ENCODE measurements around the gene DCLK1.

The DCLK1 gene

GRCh38 chr13:35879111-35879510 is 252.1 kb downstream of the DCLK1 start:
- FAIRE-seq (no peak), DNase-seq (ENCODE audit: insufficient read length, low spot score) (no peak)

GRCh38 chr13:35876601-35877000 is 254.6 kb downstream of the DCLK1 start:
- no peak for FAIRE-seq
- DNase-seq (ENCODE audit: insufficient read length, low spot score), result no peak

- no peak for DNase-seq (ENCODE audit: insufficient read length, low spot score)
- FAIRE-seq, result no peak
Measured at GRCh38 chr13:35874704-35875103, 256.5 kb downstream of the DCLK1 start.

DNA sequence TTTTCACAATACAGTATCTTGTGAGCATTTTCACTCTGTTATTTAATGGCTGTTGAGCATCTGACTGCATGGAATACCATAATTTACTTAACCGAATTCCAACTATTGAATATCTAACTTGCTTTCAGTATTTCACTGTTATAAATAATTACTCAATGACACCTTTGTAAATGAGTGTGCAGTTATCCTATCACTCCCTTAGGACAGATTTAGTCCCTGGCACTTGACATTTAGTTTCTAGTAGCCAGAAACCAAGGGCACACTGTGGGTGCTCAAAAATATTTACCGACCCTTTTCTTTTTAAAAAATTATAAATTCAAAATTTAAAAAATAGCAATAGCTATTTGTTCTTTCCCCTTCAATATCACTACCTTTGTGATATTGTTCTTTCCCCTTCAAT is 258.8 kb downstream of the DCLK1 start:
- DNase-seq (ENCODE audit: insufficient read length, low spot score) (no peak), FAIRE-seq (no peak)

DNA sequence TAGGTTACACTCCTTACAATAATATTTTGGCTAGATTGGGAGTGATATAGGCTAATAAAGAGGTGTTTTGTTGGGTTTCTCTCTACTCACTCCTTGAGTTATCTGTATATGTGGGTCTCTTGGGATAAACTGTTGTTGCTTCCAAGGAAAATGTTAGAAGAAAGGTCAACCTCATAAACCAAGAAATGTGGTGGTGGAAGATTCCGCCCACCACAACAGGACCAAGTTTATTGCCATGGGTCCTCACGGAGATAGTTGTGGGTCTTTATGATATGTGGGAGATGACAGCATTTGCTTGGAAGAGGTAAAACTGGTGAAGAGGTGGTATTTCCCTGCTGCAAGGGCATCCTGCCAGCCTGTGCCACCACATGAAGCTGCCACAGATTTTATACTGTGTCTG is 259.6 kb downstream of the DCLK1 start:
- FAIRE-seq, result no peak
- DNase-seq (ENCODE audit: insufficient read length, low spot score), result no peak

GRCh38 chr13:35866801-35867200 is 264.4 kb downstream of the DCLK1 start:
- DNase-seq (ENCODE audit: insufficient read length, low spot score) (peak; percentile 6), FAIRE-seq (no peak)

- DNase-seq (ENCODE audit: insufficient read length, low spot score) (no peak), FAIRE-seq (no peak)
Measured at GRCh38 chr13:35865341-35866240, 265.6 kb downstream of the DCLK1 start.

GRCh38 chr13:35860661-35861060 is 270.5 kb downstream of the DCLK1 start:
- DNase-seq (ENCODE audit: insufficient read length, low spot score) (no peak), FAIRE-seq (no peak)

DNA sequence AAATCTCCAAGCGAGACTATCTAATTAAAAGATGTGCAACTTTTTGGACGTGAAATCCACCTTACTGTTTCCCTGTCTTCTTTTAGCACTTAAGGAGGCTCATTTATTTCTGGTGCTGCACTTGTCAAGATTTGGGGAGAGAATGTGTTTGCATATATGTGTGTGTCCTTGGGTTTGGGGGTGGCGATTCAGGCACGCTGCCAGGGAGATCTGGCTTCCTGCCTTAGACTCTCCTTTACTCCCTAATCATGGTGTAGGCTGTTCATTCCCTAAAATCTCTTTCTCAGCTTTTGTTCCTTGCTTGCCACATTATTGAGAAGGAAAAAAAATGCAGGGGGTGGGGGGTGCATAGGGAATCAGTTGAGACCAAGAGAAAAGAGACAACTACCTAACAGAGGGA is 271.2 kb downstream of the DCLK1 start:
- FAIRE-seq, result no peak
- no peak for DNase-seq (ENCODE audit: insufficient read length, low spot score)

GRCh38 chr13:35858665-35859064 is 272.5 kb downstream of the DCLK1 start:
- FAIRE-seq, result no peak
- DNase-seq (ENCODE audit: insufficient read length, low spot score), result no peak

DNA sequence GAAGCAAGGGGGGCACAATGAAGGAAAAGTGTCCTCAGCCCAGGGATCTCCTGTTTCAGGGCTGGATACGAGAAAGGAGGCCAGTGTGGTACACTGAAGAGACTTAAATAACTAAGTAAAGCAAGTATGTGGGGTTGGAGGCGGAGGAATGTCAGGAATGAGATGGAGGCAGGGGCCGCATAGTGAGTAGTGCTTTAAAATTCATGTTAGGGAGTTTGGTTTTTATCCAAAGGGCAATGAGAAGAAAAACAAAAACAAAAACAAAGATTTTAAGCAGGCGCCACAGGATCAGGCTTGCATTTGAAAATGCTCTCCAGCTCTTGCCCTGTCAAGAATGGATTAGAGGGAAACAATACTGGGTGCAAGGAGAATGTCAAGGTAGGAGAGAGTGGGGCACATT is 273.4 kb downstream of the DCLK1 start:
- no peak for FAIRE-seq
- peak; percentile 12 for DNase-seq (ENCODE audit: insufficient read length, low spot score)

- FAIRE-seq, result no peak
Measured at GRCh38 chr13:35856721-35857364, 274.3 kb downstream of the DCLK1 start.

DNA sequence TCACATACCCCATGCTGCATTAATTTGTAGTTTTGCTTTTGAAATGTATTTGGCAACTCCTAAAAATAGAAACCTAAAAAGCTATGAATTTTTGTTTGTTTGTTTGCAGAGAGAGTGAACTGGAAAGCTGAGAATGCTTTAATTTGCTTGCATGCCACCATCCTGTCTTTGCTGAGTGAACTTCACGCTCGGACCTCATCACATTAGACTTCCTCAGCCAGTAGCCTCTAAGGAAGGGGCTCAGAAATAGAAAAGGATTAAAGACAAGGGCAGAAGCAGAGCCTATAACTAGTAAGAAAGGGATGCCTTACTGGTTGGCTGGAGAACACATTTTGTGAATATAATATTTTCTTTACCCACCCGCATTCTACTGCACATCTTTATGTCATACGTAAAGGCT is 275.1 kb downstream of the DCLK1 start:
- FAIRE-seq, result no peak

More at GRCh38 chr13:35856721-35857364, 274.3 kb downstream of the DCLK1 start:
- DNase-seq (ENCODE audit: insufficient read length, low spot score), result no peak

DNA sequence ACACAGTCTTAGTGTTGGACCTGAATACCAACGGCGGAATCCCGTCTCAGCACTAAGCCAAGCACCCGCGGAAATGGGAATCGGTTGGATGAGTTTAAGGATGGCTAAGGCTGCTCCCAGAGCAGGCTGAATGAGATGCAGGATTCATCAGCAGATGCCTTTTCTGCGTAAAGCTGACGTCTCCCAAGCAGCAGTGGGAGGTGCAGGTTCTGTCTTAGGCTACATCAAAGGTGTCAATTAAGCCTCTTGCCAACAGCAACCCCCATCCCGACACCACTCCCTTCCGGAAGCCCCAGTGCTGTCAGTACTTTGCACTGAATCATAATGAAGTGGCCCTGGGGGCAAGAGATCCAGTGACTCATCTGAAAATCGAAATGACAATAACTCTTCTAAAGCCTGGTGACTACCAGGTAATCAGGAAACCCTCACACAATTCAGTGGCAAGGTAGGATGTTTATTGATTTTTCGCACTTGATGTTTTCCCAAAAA is 275.6 kb downstream of the DCLK1 start:
- DNase-seq (ENCODE audit: insufficient read length, low spot score) (peak; percentile 39), FAIRE-seq (no peak)

More for the DNA sequence above, 275.1 kb downstream of the DCLK1 start:
- DNase-seq (ENCODE audit: insufficient read length, low spot score), result no peak

GRCh38 chr13:35854286-35854685 is 276.9 kb downstream of the DCLK1 start:
- DNase-seq (ENCODE audit: insufficient read length, low spot score), result no peak
- no peak for FAIRE-seq

DNA sequence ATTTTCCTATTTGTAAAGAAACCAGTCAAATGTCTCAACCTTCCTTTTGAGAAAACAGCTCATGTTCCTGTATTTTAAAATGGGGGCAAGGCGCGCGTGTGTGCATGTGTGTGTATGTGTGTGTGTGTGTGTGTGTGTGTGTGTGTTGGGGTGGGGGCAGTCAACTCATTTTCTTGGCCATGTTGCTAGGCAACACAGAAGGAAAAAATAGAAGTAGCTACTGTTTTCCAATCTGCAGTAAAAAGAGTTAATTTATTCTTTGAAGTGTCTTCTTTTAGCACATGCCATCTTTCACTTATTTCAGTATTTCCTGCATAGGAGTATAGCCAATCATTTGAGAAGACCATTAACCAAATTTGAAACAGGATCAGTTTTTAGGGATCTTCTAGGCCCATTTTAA is 279.3 kb downstream of the DCLK1 start:
- no peak for DNase-seq (ENCODE audit: insufficient read length, low spot score)
- FAIRE-seq, result no peak

DNA sequence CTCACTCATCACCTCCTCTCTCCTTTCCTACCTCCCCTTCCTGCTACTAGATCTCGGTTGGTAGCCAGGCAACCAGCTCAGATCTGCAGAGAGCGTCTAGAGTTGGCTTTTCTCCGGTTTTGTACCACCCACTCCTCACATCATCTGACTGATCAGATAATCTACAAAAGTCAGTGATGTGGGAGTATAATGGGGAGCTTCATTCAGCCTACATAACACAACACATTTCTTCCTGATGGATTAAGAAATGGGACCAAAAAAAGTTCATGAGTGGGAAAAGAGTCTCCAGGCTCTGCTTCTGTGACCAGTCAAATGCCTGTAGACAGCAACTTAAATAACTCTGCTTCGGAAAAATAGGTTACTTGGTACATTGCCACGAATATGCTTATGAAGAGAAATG is 279.8 kb downstream of the DCLK1 start:
- no peak for FAIRE-seq
- DNase-seq (ENCODE audit: insufficient read length, low spot score), result no peak

GRCh38 chr13:35850569-35850968 is 280.6 kb downstream of the DCLK1 start:
- FAIRE-seq (no peak), DNase-seq (ENCODE audit: insufficient read length, low spot score) (no peak)

DNA sequence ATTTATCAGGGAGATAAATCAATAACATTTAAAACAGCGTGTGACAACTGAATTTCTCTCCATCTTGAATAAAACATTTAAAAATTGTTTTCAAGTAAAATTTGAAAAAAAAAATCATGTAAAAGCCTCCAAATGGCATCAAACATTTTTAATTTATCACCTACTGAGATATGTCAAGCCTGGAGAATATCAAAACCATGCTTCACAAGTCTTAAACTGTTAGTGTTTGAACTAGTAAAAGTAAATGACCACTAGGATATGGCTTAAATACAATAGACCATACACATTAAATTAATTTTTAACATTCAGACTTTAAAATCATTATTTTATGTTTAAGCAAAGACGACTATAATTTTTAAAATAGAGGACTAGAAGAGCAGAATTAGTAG is 281.9 kb downstream of the DCLK1 start:
- DNase-seq (ENCODE audit: insufficient read length, low spot score) (no peak), FAIRE-seq (no peak)

GRCh38 chr13:35848336-35849255 is 282.6 kb downstream of the DCLK1 start:
- FAIRE-seq, result no peak
- no peak for DNase-seq (ENCODE audit: insufficient read length, low spot score)

GRCh38 chr13:35843272-35843671 is 287.9 kb downstream of the DCLK1 start:
- FAIRE-seq (no peak), DNase-seq (ENCODE audit: insufficient read length, low spot score) (no peak)

All from HTR-8/SVneo (cell line).